Transverse colon (tissue), 4 donors: ENCODE data around the gene CEP57L1. TPM values are rescaled to one million over a fixed set of nuclear protein-coding genes. Genes with fewer than 3 reads are reported as not detected.
A peak's percentile ranks its signal among the peaks of the same experiment; 100 is the strongest.

Source experiments
- DNase-seq: peaks from one replicate; pipeline ENCODE4 v3.0.0-alpha.2; 2019
- H3K27ac ChIP-seq, 4 donors: fragments of 200-600 bp; sonication (generic); 2 replicates each; pipeline ENCODE4 v1.5.1; 2016 to 2018; ENCODE audit warnings: inconsistent platforms in 4 of 4
- H3K27me3 ChIP-seq: fragments of 200-600 bp; sonication (generic); 2 replicates; pipeline ENCODE4 v1.5.1; 2017; ENCODE audit warnings: inconsistent platforms
- H3K36me3 ChIP-seq, 4 donors: fragments of 200-600 bp; sonication (generic); 2 replicates each; pipeline ENCODE4 v1.5.1; 2017 to 2019; ENCODE audit warnings: inconsistent platforms in 4 of 4
- H3K4me1 ChIP-seq, 4 donors: fragments of 200-600 bp; sonication (generic); 2 replicates each; pipeline ENCODE4 v1.5.1; 2017 to 2020; ENCODE audit warnings: inconsistent platforms in 4 of 4
- H3K4me3 ChIP-seq, 4 donors: fragments of 200-600 bp; sonication (generic); 1 replicate in 1 of 4; 2 replicates in 3 of 4; pipeline versions ENCODE4 v1.5.1 to v1.6.1; 2017 to 2019; ENCODE audit warnings: inconsistent platforms in 4 of 4
- H3K9me3 ChIP-seq, 2 donors: fragments of 200-600 bp; sonication (generic); 2 replicates each; pipeline ENCODE4 v1.5.1; 2017 to 2019; ENCODE audit warnings: inconsistent platforms in 2 of 2
- CTCF ChIP-seq, 5 experiments: fragments of 200-600 bp in 3 of 5; fragments of 450-650 bp in 2 of 5; sonication (generic) in 3 of 5; IDR thresholded peaks; 1 replicate in 2 of 5; 2 replicates in 3 of 5; pipeline ENCODE4 v1.5.1; 2016 to 2017; ENCODE audit warnings: antibody characterized with exemption in 5 of 5, inconsistent platforms in 3 of 5, mild to moderate bottlenecking in 2 of 5, moderate library complexity in 1 of 5
- EP300 ChIP-seq: sonication (generic); formaldehyde crosslinking; IDR thresholded peaks from one replicate; pipeline ENCODE4 v1.6.1; 2017; ENCODE audit warnings: antibody characterized with exemption, low read depth
- POLR2A ChIP-seq: fragments of 450-650 bp; IDR thresholded peaks from one replicate; pipeline ENCODE4 v1.6.1; 2016; ENCODE audit warnings: antibody characterized with exemption, mild to moderate bottlenecking, moderate library complexity
- POLR2AphosphoS5 ChIP-seq, 3 donors: sonication (generic); formaldehyde crosslinking; IDR thresholded peaks; one replicate each; pipeline ENCODE4 v1.6.1; 2016; ENCODE audit warnings: antibody characterized with exemption in 3 of 3
- WGBS, 2 donors: methylation state at CpG; one replicate each; pipeline ENCODE4 v1.1.5; 2018; ENCODE audit warnings: low coverage in 1 of 2; 5-methylcytosine and 5-hydroxymethylcytosine counted together
- in situ Hi-C, 4 donors: fragments of 200-750 bp; cut with MboI; loops; one replicate each; pipeline versions ENCODE4 v1.15.0 to v1.15.1; 2017; ENCODE audit warnings: low sequenced_read_pairs in 3 of 4, low pct_ligation_motif_present in 1 of 4, low pct_unique_long_range_greater_than_20kb in 1 of 4
- intact Hi-C: fragments of 100-400 bp; cut with DNase I; formaldehyde crosslinking; loops from one replicate; pipeline ENCODE4 v1.15.1; 2023; ENCODE audit warnings: low total_unique reads
- total RNA-seq, 4 donors: library from RNA; depleted of rRNA; stranded (reverse); fragments of >200 nt; gene quantifications; one replicate each; pipeline ENCODE4 v1.1.0, GENCODE V29; 2016

The CEP57L1 gene
- total RNA-seq, 4 donors from 2014 or later, result 1.9 to 29.5 (median 9.5) TPM

GRCh38 chr6:109053336-109053735 is 42.0 kb upstream of the CEP57L1 start:
- Histone ChIP-seq H3K27me3 (no peaks in the 10 kb centered on the region), H3K9me3 (peaks cover 0 to 2% of the 10 kb centered on the region in 2 donors), H3K36me3 (no peaks in the 10 kb centered on the region), H3K27ac (no peak overlapping the region), H3K4me1 (peaks cover 5 to 22% (median 11%) of the 10 kb centered on the region in 4 donors), H3K4me3 (no peak overlapping the region)
- TF ChIP-seq EP300, result no peak
- no peak for TF ChIP-seq POLR2AphosphoS5 (IDR thresholded peaks at IDR 0.05)
- TF ChIP-seq CTCF (IDR thresholded peaks at IDR 0.05), result no peak
- no peak for TF ChIP-seq POLR2A
- in situ Hi-C loops (loop anchor here in 2 of 4 donors (25.0 kb wide), 2 partner anchors 141 to 216 kb away; partner anchors contain the start of gene ARMC2 (in 1 of the 2)), intact Hi-C loops (no loop called here)
- DNase-seq, result no peak
- WGBS, 2 donors, result 92 to 95% methylated on average over 2 of the region's 2 CpGs

GRCh38 chr6:109055771-109056235 is 39.5 kb upstream of the CEP57L1 start:
- DNase-seq, result no peak
- no peaks in the 10 kb centered on the region for H3K27me3 ChIP-seq
- no peak overlapping the region for H3K4me3 ChIP-seq
- no peaks in the 10 kb centered on the region for H3K36me3 ChIP-seq
- H3K27ac ChIP-seq, result no peak overlapping the region
- WGBS, 2 donors, result 86 to 87% methylated on average over 1 of the region's 1 CpG
- peaks cover 22 to 41% (median 28%) of the 10 kb centered on the region in 4 donors for H3K4me1 ChIP-seq
- intact Hi-C loops, result no loop called here
- TF ChIP-seq POLR2AphosphoS5 (IDR thresholded peaks at IDR 0.05) (no peak), CTCF (IDR thresholded peaks at IDR 0.05) (no peak), EP300 (no peak), POLR2A (no peak)
- in situ Hi-C loops, result loop anchor here in 2 of 4 donors (25.0 kb wide), 2 partner anchors 144 to 219 kb away; partner anchors contain the start of gene ARMC2 (in 1 of the 2)
- H3K9me3 ChIP-seq, result no peaks in the 10 kb centered on the region

GRCh38 chr6:109056661-109057060 is 38.6 kb upstream of the CEP57L1 start:
- Histone ChIP-seq H3K36me3 (no peaks in the 10 kb centered on the region), H3K9me3 (no peaks in the 10 kb centered on the region), H3K27ac (no peak overlapping the region), H3K27me3 (no peaks in the 10 kb centered on the region), H3K4me1 (peaks cover 22 to 41% (median 29%) of the 10 kb centered on the region in 4 donors), H3K4me3 (no peak overlapping the region)
- no peak for DNase-seq
- in situ Hi-C loops, result loop anchor here in 2 of 4 donors (25.0 kb wide), 2 partner anchors 144 to 219 kb away; partner anchors contain the start of gene ARMC2 (in 1 of the 2)
- intact Hi-C loops, result no loop called here
- TF ChIP-seq POLR2AphosphoS5 (IDR thresholded peaks at IDR 0.05) (no peak), POLR2A (no peak), CTCF (IDR thresholded peaks at IDR 0.05) (no peak), EP300 (no peak)

GRCh38 chr6:109058620-109059019 is 36.7 kb upstream of the CEP57L1 start:
- H3K36me3 ChIP-seq, result no peaks in the 10 kb centered on the region
- H3K27me3 ChIP-seq, result no peaks in the 10 kb centered on the region
- H3K9me3 ChIP-seq, result no peaks in the 10 kb centered on the region
- peaks cover 14 to 36% (median 30%) of the 10 kb centered on the region in 4 donors for H3K4me1 ChIP-seq
- DNase-seq, result no peak
- H3K27ac ChIP-seq, result peak overlapping the region in 2 of 4 donors; percentile 58 to 61
- H3K4me3 ChIP-seq, result no peak overlapping the region
- intact Hi-C loops (no loop called here), in situ Hi-C loops (loop anchor here in 2 of 4 donors (25.0 kb wide), 2 partner anchors 146 to 221 kb away; partner anchors contain the start of gene ARMC2 (in 1 of the 2))
- no peak for TF ChIP-seq EP300
- no peak for TF ChIP-seq POLR2AphosphoS5 (IDR thresholded peaks at IDR 0.05)
- no peak for TF ChIP-seq POLR2A
- TF ChIP-seq CTCF (IDR thresholded peaks at IDR 0.05), result no peak
- WGBS, 2 donors, result 40 to 55% methylated on average over 2 of the region's 2 CpGs
